Islet of Langerhans (tissue), 1 donor: ENCODE measurements around the gene TCEAL1.
"Not testable (repeated sequence)": the region's sequence is repeated elsewhere in the genome, so short reads cannot be mapped to it uniquely, and the experiment has no call there.

Experiments used
- FAIRE-seq: peaks from one replicate; lab custom pipeline; 2011; peaks lifted over from hg19 to GRCh38; lab: Jason Lieb, UNC

Gene TCEAL1, protein sequence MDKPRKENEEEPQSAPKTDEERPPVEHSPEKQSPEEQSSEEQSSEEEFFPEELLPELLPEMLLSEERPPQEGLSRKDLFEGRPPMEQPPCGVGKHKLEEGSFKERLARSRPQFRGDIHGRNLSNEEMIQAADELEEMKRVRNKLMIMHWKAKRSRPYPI

DNA sequence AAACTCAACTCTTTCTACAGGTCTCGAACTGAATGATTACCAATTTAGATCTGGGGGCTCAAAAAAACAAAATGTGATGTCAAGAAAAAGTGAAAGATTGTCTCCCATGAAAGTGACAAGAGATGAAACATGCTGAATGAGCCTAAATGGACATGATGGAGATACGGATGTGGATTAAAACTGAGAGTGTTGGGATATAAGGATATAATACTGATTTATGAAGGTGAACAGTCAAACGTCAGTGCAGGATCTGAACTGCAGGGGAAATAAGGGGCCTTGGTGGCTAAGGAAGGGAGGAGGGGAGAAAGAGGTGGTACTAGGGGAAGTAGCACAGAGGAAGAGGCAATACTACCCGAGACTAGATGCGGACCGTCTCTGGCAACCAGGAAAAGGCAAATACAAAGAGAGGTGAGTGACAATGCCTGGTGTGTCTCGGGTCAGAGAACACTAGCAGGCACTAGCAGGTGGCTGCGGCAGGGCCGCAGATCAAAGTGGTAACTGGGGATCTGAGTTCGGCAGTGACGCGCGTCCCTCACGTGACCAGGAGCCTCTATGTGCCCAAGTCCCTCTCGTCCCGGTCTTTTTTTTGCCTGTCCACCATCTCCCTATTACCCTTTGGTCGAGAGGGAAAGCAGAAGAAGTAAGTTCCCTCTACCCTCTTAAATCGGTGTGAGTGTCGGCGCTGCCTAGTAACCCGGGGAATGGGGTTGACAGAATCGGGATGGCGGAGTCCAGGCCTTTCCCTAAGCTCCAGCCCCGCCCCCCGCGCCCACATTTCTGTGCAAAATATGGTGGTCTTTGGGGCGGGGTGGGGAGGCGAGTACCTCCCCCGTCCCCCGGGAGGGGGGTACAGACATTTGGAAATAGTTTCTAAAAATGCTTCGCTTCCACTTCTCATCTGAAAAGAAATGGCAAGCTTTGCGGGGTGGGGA lies at the start of gene TCEAL1:
TSS of gene TCEAL1 (plus strand) at position 590 of the 932 bp plus-strand sequence. CDS start 942 bp downstream, outside the sequence.
- no peak for FAIRE-seq

DNA sequence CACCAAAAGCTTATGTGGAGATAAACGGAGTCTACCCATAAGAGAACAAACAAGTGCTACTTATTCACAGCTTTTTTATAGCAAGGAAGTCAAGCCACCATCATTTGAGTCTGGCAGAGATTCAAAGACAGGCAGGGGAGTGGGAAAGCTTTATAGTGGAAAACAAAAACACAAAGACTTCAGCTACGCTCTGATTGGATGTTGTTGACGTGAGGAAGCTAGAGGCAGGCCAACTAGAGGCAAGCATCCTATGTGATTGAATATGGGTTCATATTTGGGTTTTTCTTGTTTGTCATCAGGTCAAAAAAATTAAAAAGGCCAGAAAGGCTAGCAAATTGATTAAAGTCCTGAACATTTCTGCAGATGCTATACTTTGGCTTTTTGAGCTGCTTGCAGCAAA lies 44.2 kb upstream of the TCEAL1 start:
- FAIRE-seq = no peak

DNA sequence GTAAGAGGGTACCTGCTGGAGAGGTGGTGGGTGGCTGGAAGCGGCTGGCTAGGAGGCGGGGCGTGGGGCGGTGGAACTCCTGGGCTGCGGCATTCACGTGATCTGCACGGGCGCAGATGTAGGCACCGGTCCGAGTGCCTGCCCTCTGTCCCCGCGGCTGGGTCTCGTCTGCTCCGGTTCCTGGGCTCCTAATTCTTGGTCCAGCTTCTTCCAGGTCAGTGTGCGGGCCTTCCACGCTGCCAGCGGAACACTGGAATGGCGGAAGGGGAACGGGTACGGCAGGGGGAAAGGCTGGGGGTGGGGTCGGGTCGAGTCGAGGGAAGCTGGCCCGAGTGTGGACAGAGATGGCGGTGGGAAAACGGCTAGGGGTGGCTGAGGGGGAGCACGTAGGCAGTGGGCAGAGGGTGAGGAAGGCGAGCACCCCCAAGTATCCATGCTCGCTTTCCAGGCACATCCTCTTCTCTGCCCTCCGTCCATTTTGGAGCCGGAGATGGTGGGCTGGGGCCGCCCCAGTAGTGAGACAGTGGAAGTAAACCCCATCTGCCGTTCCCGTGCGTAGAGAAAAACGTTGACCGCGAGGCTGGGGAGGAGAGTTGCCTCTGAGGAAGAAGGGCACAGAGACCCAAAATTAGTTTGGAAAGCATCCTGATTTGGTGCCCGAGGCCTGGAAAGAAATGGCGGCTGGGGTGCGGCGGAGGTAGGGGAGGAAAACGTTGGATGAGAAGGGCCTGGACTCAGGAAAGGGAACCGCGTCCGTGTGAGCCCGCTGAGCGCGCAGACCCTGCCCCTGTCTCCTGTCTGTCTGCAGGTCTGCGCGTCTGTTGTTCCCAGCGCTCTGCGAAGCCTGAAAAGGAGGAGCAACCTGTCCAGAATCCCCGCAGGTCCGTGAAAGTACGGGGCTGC lies 43.1 kb upstream of the TCEAL1 start, which contains the start of gene TCEAL4:
TSS of gene TCEAL4 (plus strand) at position 105 of the 903 bp plus-strand sequence. CDS start 1,161 bp downstream, outside the sequence.
- FAIRE-seq = no peak

DNA sequence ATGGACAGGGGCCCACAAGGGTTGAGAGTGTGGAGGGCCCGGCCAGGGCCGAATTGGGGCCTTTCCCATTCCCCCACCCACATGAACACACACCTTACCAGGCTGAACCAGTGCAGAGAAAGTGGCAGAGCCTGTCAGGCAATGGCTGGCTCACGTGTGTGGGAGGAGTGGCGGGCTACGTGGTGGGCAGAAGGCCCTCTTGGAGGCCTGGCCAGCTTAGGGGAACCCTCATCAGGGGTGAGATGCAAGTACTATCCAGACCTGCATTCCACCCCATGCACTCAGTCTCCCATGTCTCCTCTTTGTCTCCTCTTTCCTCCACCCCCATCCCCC lies 42.5 kb upstream of the TCEAL1 start:
- no peak for FAIRE-seq

DNA sequence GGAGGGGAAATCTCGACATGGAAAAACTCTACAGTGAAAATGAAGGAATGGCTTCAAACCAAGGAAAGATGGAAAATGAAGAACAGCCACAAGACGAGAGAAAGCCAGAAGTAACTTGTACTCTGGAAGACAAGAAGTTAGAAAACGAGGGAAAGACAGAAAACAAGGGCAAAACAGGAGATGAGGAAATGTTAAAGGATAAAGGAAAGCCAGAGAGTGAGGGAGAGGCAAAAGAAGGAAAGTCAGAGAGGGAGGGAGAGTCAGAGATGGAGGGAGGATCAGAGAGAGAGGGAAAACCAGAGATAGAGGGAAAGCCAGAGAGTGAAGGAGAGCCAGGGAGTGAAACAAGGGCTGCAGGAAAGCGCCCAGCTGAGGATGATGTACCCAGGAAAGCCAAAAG lies 42.1 kb upstream of the TCEAL1 start:
- FAIRE-seq = no peak

DNA sequence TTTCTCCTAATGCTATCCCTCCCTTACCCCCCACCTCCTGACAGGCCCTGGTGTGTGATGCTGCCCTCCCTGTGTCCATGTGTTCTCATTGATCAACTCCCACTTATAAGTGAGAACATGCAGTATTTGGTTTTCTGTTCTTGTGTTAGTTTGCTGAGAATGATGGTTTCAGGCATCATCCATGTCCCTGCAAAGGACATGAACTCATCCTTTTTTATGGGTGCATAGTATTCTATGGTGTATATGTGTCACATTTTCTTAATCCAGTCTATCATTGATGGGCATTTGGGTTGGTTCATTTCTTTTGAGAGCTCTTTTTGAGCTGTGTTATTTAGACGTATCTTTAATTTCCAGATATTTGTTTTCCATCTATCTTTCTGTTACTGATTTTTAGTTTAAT lies 36.5 kb upstream of the TCEAL1 start:
- not testable (repeated sequence) for FAIRE-seq

DNA sequence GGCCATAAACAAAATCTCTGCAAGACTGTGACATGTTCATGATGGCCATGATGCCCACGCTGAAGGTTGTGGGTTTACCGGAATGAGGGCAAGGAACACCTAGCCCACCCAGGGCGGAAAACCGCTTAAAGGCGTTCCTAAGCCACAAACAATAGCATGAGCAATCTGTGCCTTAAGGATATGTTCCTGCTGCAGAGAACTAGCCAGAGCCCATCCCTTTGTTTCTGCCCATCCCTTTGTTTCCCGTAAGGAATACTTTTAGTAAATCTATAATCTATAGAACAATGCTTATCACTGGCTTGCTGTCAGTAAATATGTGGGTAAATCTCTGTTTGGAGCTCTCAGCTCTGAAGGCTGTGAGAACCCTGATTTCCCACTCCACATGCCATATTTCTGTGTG lies 33.6 kb upstream of the TCEAL1 start:
- not testable (repeated sequence) for FAIRE-seq

DNA sequence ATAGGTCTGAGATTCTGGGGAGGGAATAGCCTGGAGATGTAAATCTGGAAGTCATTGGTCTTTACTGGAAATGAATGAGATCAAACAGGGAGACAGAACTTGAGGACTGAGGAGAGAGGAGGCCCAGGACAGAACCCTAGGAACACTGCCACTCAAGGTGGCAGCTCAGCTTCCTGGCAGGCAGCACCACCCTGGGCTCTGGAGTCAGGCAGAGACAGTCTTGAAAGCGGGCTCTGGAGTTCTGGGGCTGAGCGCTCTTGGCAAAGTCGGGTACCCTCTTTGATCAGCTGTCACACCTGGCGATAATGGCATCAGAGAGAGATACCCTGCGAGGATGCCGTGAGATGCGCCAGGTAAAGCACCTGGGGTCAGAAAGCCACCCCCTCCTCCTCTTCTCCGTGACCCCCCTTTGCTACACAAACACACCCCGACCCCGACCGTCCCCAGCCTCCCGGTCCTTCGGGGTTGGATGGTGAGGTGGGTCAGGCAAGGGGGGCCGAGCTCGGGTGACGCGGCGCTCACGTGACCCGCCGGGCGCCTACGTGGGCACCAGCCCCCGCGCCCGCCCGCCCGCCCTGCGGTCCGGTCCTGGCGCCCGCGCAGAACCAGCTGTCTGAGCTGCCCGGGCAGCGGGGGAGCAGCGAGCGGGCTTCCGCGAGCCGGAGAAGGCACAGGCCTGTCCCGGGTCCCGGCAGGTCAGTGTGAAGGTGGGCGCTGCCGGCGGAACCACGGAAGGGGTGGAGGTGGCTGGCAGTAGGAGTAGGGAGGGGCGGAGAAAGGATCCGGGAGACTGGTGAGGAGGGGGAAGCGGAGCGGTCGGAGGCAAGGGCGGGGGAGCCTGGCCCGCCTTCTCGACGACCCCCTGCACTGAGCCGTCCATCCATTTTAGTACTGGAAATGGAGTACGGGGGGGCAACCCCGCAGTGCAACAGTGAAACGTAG lies 21.1 kb upstream of the TCEAL1 start, which contains the start of gene TCEAL3:
TSS of gene TCEAL3 (plus strand) at position 600 of the 942 bp plus-strand sequence. CDS start 1,102 bp downstream, outside the sequence.
- no peak for FAIRE-seq

DNA sequence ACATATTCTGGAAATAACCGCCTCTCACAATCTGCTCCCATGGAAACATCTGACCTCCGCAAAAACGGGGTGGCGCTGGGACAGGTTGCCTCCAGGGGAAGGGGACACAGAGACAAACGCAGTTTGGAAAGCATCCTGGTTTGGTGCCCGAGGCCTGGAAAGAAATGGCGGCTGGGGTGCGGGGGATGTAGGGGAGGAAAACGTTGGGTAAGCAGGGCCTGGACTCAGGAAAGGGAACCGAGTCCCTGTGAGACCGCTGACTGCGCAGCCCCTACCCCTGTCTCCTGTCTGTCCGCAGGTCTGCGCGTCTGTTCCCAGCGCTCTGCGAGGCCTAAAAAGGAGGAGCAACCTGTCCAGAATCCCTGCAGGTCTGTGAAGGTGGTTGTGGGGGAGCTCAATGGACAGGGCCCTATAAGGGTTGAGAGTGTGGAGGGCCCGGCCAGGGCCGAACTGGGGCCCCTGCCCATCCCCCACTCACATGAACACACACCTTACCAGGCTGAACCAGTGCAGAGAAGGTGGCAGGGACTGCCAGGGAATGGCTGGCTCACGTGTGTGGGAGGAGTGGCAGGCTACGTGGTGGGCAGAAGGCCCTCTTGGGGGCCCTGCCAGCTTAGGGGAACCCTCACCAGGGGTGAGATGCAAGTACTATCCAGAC lies 20.3 kb upstream of the TCEAL1 start:
- no peak for FAIRE-seq

DNA sequence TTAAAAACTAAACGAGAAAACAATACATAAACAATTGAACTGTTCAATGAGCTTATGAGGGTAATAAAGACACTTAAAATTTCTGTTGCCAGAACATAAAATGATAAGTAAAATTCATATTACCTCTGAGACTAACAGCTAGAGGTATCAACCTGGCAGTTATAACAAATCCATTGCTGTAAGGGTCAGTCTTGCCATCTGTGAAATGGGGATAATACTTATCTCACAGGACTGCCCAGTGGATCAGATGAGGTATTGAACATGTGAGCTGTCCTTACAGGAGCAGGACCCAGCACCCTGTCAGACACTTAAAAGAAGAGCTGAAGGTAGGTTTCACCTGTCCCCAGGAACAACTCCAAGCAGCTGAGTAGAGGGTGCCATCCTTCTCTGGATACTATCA lies 18.5 kb upstream of the TCEAL1 start:
- FAIRE-seq = no peak

DNA sequence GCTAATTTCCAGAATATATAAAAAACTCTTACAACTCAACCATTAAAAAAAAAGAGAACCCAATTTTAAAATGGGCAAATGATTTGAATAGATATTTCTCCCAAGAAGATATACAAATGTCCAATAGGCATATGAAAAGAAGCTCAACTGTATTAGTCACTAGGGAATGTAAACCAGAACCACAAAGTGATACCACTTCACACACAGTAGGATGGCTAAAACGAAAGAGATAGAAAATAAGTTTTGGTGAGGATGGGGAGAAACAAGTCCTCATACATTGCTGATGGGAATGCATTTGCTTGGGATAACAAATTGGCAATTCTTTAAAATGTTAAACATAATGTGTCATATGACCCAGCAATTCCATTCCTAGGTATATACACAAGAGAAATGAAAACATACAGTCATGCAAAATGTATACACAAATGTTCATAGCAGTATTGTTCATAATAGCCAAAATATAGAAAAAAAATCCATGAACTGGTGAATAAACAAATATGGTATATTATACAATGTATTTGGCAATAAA lies 15.3 kb upstream of the TCEAL1 start:
- no peak for FAIRE-seq

DNA sequence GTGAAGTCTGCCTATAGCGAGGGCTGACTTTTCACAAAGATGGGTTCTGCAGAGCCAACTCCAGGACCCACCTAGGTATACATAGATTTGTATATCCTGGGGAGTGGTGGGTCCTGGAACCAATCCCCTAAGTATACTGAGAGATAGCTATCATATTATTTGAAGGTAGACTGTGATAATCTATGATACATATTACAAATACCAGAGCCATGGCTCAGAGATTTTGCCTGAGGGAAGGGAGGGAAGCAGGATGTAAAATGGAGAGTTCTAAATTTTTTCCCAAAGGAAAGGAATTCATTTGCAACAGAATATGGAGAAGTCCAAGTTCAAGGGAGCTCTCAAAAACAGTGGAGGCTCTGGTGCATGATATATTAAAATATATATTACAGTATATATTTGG lies 13.8 kb upstream of the TCEAL1 start:
- FAIRE-seq = no peak

DNA sequence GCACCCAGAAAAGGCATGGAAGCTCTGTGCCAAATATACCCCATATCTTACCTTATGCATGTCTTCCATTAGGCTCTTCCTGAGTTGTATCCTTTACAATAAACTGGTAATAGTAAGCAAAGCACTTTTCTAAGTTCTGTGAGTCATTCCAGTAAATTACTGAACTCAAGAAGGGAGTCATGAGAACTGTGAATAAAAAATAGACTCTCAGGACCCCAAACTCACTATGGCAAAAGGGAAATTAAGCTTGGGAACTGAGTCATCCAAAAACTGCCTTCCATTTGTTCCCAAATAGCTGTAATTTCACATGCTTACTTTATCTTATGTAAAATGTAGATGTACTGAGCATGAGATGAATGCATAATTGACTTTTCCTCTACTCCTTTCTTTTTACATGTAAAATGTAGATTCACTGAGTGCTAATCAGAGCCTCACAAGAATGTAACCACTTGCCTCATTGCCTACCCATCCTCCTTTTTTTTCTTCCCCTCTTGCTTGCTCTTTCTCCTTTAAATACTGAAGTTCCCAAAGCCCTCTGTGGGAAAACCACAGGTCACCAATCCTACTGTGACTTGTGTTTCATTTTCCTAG lies 12.9 kb upstream of the TCEAL1 start:
- no peak for FAIRE-seq

DNA sequence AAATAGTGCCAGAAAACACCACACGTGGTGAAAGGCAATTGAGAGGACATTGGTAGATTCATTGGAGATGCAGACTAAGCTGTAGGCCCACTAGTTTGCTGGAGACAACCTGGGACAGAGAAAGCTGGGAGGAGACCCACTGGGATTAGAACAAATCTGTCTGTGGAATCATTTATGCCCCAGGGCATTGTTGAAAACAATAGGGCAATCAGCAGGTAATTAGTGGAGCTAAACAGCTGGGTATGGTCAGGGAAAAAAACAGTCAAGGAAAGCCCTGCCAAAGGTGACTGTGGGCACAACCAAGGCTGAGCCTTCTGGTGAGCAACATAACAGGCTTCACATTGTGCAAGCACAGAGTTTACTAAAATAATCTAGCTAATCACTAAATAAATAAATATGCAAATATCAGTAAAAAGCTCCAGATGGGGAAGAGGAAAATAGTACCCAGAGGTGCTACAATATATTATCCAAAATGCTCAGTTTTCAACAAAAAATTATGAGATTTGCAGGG lies 12.0 kb upstream of the TCEAL1 start:
- FAIRE-seq = no peak

DNA sequence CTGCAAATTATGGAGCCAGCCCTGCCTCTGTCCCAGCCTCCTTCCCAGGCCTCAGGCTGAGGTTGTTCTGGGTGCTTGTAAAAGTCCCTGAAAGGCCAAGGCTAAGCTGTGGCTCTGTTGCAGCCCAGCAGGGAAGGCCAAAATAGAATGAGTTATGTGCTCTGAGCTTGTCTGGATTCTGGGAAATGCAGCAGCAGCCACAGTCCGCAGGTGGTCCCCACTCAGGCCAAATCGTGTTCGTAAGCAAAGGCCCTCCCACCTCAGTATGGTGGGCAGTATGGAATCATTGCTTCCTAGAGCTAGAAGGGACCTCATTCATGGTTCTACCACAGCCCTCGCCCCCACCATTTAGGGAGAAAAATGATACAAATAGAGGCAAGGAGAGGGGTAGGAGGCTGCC lies 4.7 kb upstream of the TCEAL1 start:
- no peak for FAIRE-seq

DNA sequence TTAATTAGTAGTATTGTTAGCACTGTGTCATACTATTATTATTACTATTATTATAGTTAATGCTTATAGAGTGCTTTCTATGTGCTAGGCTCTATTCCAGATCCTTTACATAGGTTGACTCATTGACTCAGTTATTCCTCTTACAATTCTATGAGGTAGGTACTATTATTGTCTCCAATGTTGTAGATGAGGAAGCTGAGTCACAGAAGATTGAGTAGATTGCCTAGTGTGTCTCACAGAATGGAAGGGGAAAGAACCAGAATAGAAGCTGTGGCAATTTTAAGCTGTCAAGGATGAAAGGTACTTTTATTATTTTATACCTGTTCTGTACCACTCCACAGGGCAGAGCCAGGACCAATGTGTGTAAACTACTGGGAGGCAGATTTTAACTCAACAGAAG lies 1.9 kb upstream of the TCEAL1 start:
- no peak for FAIRE-seq

DNA sequence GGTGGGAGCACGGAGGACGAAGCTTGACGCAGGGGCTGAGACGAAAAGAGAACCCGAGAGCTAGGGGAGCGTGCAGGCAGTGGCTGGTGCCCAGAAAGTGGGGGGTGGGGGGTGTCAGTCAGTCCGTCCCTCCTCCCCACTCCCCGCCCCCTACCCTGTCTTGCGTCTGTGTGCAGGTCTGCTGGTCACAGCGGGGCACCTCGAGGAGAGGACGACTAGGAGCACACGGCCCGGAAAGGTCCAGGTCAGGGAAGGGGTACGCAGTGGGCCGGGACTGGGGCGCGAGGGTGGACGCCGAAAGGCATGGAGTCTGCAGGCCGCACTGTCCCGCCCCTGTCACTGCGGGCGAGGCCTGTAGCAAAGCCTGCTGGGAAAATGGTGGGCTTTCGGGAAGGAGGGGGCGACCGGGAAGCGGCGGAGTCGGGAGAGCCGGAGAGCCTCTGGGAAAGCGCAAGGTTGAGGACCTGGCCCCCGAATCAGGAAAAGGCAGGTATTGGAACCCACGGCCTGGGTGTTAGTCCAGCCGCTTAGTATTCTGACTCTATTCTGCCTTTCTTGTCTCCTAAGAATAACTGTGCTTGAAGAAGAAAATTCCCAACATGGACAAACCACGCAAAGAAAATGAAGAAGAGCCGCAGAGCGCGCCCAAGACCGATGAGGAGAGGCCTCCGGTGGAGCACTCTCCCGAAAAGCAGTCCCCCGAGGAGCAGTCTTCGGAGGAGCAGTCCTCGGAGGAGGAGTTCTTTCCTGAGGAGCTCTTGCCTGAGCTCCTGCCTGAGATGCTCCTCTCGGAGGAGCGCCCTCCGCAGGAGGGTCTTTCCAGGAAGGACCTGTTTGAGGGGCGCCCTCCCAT lies 769 bp downstream of the TCEAL1 start:
- FAIRE-seq = no peak

DNA sequence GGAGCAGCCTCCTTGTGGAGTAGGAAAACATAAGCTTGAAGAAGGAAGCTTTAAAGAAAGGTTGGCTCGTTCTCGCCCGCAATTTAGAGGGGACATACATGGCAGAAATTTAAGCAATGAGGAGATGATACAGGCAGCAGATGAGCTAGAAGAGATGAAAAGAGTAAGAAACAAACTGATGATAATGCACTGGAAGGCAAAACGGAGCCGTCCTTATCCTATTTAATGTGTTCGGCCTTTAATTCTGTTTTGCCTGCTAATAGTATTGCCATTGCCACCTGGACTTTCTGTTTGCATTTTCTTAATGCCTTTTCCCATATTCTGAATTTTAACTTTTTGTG lies 1.4 kb downstream of the TCEAL1 start:
- no peak for FAIRE-seq

DNA sequence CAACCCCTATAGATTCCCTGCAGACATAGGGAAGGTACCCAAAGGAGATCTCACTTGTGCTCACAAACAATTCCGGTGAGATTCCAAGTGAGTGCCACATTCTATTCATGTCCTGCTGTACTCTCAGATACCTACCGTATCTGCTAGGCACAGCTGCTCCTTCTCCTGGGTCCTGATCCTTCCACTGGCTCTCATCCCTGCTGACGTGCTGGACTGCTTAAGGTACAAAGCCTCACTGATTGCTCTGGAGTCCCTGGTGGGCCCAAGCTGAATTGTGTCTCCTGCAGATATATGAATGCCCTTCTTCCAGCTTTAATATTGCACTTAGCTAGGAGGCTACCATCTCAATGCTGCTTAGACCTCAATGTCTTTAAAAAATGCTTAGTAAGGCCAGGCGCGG lies 2.4 kb downstream of the TCEAL1 start:
- FAIRE-seq = no peak
